Limb (tissue), 2 donors: ENCODE data around the gene PPIE.

ENCODE experiments used
- DNase-seq, 2 donors: peaks; one replicate each; pipeline ENCODE4 v3.0.0-alpha.2; 2016; ENCODE audit errors: extremely low spot score in 2 of 2

PPIE gene

GRCh38 chr1:39738622-39739366 lies at the start of gene PPIE:
Gene PPIE (plus strand): TSS chr1:39738882. CDS start chr1:39738901, 19 bp downstream.
- DNase-seq = peak; percentile 95

GRCh38 chr1:39689214-39689613 lies 49.5 kb upstream of the PPIE start:
- no peak for DNase-seq

- no peak for DNase-seq
These were observed 49.0 kb upstream of the PPIE start for GRCh38 chr1:39689635-39690034.

- DNase-seq = no peak
These were observed 48.5 kb upstream of the PPIE start for GRCh38 chr1:39690225-39690624.

GRCh38 chr1:39690794-39691382 lies 47.8 kb upstream of the PPIE start:
- DNase-seq = no peak

GRCh38 chr1:39691383-39692151 lies 47.1 kb upstream of the PPIE start, which contains the start of gene HPCAL4:
Gene HPCAL4 (minus strand): TSS chr1:39691433. CDS start chr1:39684603, 6,830 bp downstream.
- peak; percentile 73 to 92 for DNase-seq

- peak in 1 of 2 donors; percentile 56 for DNase-seq
These were observed 46.3 kb upstream of the PPIE start for GRCh38 chr1:39692152-39693074.

GRCh38 chr1:39694026-39694425 lies 44.7 kb upstream of the PPIE start:
- no peak for DNase-seq

- DNase-seq = no peak
These were observed 43.7 kb upstream of the PPIE start for GRCh38 chr1:39695016-39695415.

- no peak for DNase-seq
These were observed 42.2 kb upstream of the PPIE start for GRCh38 chr1:39696448-39696847.

GRCh38 chr1:39698568-39698967 lies 40.1 kb upstream of the PPIE start:
- no peak for DNase-seq

GRCh38 chr1:39699419-39699818 lies 39.3 kb upstream of the PPIE start:
- DNase-seq = no peak

- no peak for DNase-seq
These were observed 38.3 kb upstream of the PPIE start for GRCh38 chr1:39700348-39700747.

GRCh38 chr1:39701049-39701439 lies 37.6 kb upstream of the PPIE start:
- peak in 1 of 2 donors; percentile 50 for DNase-seq

- DNase-seq = no peak
These were observed 33.9 kb upstream of the PPIE start for GRCh38 chr1:39704757-39705156.

GRCh38 chr1:39707506-39707905 lies 31.2 kb upstream of the PPIE start:
- no peak for DNase-seq

- DNase-seq = no peak
These were observed 27.3 kb upstream of the PPIE start for GRCh38 chr1:39711104-39711965.

GRCh38 chr1:39711966-39712340 lies 26.7 kb upstream of the PPIE start:
- no peak for DNase-seq

GRCh38 chr1:39713557-39713956 lies 25.1 kb upstream of the PPIE start:
- DNase-seq = no peak

- no peak for DNase-seq
These were observed 20.9 kb upstream of the PPIE start for GRCh38 chr1:39717809-39718208.
